HuH-7 (cell line): ENCODE results near the gene GRHPR.
A peak's percentile ranks its signal among the peaks of the same experiment; 100 is the strongest.

Experiments used
- DNase-seq: peaks from one replicate; pipeline ENCODE4 v3.0.0; 2011; ENCODE audit warnings: low spot score

The GRHPR gene

DNA sequence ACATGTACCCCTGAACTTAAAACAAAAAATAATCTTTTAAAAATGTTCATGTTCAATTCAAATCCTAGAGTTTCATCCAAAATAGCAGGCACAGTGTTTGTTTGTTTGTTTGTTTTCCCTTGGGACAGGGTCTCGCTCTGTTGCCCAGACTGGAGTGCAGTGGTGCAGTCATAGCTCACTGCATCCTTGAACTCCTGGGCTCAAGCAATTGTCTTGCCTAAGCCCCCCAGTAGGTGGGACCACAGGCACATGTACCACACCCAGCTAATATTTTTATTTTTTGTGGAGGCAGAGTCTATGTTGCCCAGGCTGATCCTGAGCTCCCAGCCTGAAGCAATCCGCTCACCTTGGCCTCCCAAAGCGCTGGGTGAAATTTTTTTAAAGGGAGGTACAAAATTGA lies 58.3 kb downstream of the GRHPR start:
- DNase-seq = no peak

DNA sequence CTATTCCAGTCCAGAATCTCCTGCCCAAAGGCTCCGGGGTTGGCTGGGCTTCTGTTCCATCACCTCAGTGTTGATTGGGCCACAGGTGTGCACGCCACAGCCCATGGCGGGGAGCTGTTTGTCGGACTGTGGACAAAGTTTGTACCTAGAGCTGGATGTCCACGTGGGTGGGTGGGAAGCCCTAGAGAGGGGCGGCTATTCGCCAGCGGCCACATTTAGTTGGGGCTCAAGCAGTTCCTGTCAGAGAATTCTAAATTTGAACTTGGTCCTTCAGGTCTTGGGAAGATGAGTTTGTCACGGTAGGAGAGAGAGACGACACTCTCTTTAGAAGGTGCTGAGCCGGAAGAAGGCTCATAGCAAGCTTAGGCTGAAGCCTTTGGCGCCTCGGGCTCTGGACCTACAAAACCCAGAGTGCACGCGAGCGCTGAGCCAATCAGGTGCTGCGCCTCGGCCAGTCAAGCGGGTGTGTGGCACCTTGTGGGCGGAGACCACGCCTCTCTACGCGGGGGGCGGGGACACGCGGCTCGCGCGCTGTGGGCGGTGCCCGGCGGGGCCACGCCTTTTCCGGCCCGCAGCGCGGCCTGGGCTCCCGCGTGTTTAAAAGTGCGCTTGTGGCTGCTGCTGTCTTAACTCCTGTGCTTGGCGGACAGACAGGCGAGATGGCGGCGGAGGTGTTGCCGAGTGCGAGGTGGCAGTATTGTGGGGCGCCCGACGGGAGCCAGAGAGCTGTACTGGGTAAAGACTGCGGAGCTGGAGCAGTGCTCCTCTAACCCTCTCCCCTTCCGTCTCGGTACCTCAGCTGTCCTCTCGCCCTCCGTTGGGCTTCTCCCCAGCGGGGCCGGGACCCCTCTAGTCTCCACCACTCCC lies 63.1 kb downstream of the GRHPR start, which contains the start of gene POLR1E:
POLR1E (plus strand) TSS at position 560 of the 867 bp plus-strand sequence; CDS start at position 660, 100 bp downstream.
- DNase-seq = peak; percentile 99

DNA sequence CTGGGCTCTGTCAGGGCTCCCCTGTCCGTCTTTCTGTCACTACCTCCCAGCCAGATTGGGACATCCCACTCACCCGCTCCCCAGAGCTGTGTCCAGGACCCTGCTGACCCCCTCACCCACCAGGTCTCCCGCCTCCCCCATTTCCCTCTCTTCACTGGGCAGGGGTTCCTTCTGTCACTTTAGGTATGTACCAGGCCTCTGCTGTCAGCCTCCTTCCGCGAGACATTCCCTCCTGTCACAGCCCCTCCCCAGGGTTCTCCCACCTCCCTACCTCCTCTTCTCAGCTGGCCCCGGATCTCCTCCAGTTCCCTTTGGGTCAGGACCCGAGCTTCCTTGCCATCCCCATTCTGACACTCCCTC lies 63.7 kb downstream of the GRHPR start:
- no peak for DNase-seq
